Measurements from ENCODE around the gene VWA3B. TPM values are rescaled to one million over a fixed set of nuclear protein-coding genes. Genes with fewer than 3 reads are reported as not detected.
"Not testable (repeated sequence)": the region's sequence is repeated elsewhere in the genome, so short reads cannot be mapped to it uniquely, and the experiment has no call there.

The VWA3B gene
- total RNA-seq, 1 donor from 2014 or later = not detected

DNA sequence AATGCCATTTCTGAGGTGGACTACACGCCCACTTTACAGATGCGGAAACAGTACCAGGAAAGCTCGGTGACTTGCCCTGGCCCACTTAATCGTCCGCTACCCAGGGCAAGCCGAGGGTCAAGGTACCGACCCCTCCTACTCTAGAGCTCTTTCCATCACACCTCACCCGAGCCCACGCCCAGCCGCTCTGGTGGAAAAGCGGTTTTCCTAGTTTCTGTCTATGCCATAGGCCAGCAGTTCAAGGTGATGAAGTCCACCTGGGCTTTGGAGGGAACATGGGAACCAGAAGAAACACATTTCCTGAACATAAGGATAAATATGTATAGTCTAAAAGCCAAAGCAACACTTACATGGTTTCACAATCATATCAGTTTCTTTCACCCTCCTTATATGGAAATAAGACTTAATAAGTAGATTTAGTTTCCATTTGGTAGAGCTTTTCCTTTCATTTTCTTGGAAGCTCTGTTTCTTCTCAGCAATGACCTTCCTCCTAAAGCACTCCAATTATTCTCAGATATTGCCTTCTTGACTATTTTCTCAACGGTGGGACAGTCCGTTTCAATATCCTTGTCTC lies 567 bp downstream of the VWA3B start:
- intact Hi-C loops (cut with micrococcal nuclease) = loop anchor here (10.0 kb wide), 2 partner anchors 93 to 283 kb away; partner anchors contain the start of gene TMEM131

GRCh38 chr2:98088261-98088660 lies 1.3 kb downstream of the VWA3B start:
- intact Hi-C loops (cut with micrococcal nuclease) = loop anchor here (10.0 kb wide), 2 partner anchors 93 to 283 kb away; partner anchors contain the start of gene TMEM131

GRCh38 chr2:98089941-98090340 lies 3.0 kb downstream of the VWA3B start:
- intact Hi-C loops (cut with micrococcal nuclease) = loop anchor here (10.0 kb wide), 2 partner anchors 95 to 285 kb away; partner anchors contain the start of gene TMEM131

- intact Hi-C loops (cut with micrococcal nuclease) = no loop called here
Observed at GRCh38 chr2:98090951-98091350, 4.0 kb downstream of the VWA3B start.

- intact Hi-C loops (cut with micrococcal nuclease) = no loop called here
Observed at GRCh38 chr2:98091738-98092137, 4.8 kb downstream of the VWA3B start.

DNA sequence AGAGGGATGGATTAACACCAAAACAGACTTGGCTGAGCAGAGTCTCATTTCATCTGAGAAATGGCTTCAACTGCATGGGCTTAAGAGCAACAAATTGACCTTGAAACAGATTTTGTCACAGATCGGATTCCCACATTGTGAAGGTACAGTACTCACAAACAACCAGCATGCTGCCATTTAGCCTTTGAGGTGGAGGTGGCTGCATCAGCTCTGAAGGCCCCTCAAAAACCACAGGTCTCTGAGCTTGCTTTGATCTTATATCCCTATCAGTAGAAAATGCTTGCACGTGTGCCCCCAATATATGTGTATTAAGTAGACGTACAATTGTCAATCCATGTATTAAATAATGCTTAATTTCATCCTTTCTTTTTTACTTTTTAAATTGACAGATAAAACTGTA lies 6.2 kb downstream of the VWA3B start:
- intact Hi-C loops (cut with micrococcal nuclease) = no loop called here

GRCh38 chr2:98093611-98094010 lies 6.6 kb downstream of the VWA3B start:
- intact Hi-C loops (cut with micrococcal nuclease) = no loop called here

DNA sequence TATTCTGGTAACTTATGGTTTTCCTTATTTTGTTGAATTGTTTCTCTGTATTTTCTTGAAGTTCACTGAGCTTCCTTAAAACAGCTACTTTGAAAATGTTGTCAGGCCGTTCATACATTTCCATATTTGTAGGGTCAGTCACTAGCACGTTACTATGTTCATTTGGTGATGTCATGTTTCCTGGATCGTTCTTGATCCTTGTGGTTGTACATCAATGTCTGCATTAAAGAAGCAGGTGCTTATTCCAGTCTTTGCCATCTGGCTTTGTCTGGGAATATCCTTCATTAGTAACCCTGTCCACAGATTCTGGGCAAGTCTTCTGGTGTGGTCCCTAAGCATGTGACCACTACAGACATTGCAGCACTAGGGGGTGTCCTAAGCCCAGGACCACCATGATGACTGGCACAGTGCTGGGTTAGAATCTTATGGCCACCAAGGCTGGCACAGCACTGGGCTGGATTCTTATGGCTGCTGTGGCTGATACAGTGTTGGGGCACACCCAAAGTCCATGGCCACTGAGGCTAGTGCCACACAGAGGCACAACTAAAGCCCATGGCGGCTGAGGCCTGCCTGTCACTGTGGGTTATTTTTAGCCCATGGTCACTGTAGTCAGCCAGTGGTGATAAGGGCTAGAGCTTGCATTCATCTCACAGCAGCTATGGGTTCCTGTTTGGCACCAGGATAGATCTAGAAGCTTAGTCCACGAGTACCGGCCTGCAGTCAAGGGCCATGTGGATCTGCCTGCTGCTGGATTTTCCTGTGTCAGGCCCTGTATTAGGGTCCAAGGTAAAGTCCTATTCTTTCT lies 13.2 kb downstream of the VWA3B start:
- intact Hi-C loops (cut with micrococcal nuclease) = no loop called here

DNA sequence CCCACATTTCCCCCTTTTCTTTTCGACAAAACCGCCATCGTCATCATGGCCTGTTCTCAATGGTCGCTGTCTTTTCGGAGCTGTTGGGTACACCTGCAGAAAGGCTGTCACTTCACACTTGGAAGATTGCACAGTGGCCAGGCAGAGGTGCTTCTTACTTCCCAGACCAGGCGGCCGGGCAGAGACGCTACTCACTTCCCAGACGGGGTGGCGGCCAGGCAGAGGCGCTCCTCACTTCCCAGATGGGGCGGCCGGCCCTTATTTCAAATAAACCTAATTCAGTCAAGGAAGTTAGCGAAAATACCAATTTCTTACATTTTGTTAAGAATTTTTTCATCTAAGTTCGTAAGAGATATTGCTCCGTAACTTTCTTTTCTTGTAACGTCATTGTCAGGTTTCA lies 15.3 kb downstream of the VWA3B start:
- intact Hi-C loops (cut with micrococcal nuclease) = not testable (repeated sequence)

DNA sequence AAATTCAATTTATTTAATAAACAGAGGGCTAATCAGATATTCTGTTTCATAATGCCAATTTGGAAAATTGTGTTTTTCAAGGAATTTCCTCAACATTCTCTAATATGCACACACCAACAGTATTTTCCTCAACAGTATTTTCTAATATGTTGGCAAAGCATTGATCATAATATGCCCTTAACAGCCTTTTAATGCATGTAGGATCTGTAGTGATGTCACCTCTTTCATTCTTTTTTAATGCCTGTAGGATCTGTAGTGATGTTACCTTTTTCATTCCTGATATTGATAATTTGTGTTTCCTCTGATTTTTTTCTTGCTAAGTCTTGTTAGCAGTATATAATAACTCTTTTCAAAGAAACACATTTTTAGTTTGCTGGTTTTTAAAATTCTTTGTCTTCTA lies 15.9 kb downstream of the VWA3B start:
- intact Hi-C loops (cut with micrococcal nuclease) = no loop called here

GRCh38 chr2:98108110-98108509 lies 21.1 kb downstream of the VWA3B start:
- intact Hi-C loops (cut with micrococcal nuclease) = no loop called here

GRCh38 chr2:98110741-98111140 lies 23.8 kb downstream of the VWA3B start:
- intact Hi-C loops (cut with micrococcal nuclease) = no loop called here

DNA sequence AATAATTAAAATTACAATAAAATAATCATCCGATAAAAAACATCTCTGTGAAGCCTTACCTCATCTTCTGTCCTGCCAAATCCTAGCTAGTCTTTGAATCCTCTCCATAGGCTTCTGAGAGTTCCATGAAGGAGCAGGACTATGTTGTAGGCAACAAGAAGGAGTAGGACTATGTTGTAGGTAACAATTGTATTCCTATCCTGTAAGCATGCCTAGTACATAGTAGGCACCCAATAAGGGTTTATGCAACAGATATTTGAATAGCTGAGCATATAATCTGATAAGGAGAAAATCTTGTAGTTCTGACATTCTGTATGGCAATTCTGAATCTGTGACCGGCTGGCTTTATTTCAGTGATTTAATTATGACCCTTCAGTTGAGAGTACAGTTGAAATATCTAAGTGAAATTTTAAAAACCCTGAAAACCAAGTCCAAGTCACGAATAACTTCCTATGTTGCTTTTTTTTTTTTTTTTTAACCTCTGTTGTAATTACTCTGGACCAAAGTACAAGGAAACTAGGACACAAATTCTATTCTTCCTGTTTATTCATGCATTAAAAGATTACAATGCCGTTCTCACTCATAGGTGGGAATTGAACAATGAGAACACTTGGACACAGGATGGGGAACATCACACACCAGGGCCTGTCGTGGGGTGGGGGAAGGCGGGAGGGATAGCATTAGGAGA lies 27.8 kb downstream of the VWA3B start:
- intact Hi-C loops (cut with micrococcal nuclease) = no loop called here

- intact Hi-C loops (cut with micrococcal nuclease) = no loop called here
Observed at GRCh38 chr2:98118161-98118560, 31.2 kb downstream of the VWA3B start.

- intact Hi-C loops (cut with micrococcal nuclease) = no loop called here
Observed at GRCh38 chr2:98118852-98119251, 31.9 kb downstream of the VWA3B start.

DNA sequence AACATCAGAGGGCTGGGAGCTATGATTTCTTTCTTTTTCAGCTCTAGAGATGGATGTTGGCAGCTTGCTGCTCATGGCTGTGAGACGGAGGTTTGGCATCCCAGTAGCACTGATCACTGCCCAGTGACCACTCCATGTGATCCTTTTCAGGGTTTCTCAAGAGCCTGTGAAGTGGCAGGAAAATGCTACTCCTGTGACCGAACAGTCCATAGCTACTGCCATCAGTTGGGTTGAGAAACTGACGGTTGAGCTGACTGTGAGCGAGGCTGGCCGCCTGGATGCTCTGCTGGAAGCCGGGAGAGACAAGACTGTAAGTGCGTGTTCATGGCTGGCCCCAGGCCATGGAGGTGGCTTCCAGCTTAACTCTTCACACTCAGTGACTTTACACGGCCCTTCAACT lies 34.2 kb downstream of the VWA3B start:
- intact Hi-C loops (cut with micrococcal nuclease) = no loop called here

DNA sequence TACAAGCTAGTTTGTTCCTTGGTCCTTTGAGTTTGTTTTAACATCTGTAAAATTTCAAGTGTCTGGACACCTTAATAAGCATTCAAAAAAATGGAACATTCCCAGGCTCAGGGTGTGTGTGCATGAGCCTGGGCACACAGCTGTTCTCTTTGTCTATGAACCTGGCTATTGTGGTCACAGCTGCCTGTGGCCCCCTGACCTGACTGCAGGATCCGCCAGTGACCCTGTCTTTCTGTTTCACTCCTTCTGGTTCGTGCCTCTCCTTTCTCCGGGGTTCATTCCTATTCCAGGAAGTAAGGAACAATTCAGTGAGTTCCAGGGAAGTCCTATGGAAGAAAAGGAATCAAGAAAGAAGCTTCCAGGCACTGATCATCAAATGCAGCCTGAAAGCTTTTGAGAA lies 35.6 kb downstream of the VWA3B start:
- intact Hi-C loops (cut with micrococcal nuclease) = no loop called here

DNA sequence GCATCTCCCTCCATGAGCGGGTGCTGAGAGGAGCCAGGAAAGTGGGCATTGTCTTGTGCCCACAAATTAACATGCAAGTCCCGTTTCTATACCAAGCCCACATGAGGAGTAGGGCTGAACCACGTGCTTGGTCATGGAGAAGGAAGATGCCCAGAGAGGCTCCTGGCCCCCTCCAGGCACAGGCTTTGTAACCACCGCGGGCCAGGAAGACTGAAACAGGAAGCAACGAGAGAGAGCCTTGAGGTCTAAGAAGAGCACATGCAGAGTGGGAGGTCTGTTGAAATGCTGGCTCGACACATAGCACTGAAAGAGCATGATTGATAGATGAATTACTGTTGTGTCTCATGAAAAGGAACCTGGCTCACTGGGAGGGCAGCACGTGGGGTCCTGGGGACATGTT lies 36.3 kb downstream of the VWA3B start:
- intact Hi-C loops (cut with micrococcal nuclease) = no loop called here

- intact Hi-C loops (cut with micrococcal nuclease) = no loop called here
Observed at GRCh38 chr2:98126061-98126460, 39.1 kb downstream of the VWA3B start.

DNA sequence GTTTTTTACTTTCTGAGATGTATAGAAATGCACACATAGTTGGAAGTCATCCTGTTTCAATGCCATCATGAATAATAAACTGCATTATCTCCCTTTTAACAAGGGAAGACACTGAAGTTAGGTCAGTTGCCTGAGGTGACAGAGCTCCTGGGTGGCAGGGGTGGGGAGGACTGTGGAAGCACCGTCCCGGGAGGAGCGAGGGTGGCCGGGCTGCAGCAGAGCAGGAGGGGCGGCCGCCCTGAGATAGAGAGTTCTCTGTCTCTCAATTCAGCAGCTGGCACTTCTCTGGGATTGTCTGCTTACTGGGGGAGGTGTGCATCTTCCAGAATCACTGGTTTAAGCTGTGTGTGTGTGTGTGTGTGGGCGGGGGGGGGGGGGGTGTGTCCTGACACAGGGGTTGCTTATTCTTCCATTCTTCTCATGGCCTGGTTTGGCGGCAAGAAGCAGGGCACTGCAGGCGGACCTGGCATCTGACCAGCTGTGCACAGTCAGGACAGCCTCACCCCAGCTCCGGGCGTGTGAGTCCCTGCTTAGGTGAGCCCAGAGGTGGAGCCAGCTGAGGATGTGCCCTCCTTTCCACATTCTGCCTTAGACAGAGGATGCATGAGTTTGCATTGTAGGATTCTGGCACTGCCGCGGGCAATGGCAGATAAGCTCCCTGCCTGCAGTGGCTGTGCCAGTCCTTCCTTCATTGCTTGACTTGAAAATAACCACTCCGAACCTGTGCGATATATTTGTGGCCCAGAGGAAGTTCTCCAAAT lies 40.4 kb downstream of the VWA3B start:
- intact Hi-C loops (cut with micrococcal nuclease) = no loop called here

- intact Hi-C loops (cut with micrococcal nuclease) = no loop called here
Observed at GRCh38 chr2:98128556-98129109, 41.7 kb downstream of the VWA3B start.

Measured in T-helper 2 cell treated with Interferon-gamma antibody and Interleukin-4, amounts not matched to agents 100 ng/mL and 5 ng/mL, for 36 hours (primary cell).